DMS53 treated with DMSO at 0.1 percent for 48 hours (cell line): ENCODE results near the gene TAP1.
A peak's percentile ranks its signal among the peaks of the same experiment; 100 is the strongest.
"Not testable (repeated sequence)": the region's sequence is repeated elsewhere in the genome, so short reads cannot be mapped to it uniquely, and the experiment has no call there.

Experiments used
- DNase-seq: peaks from one replicate; lab custom pipeline; 2025; ENCODE audit not compliant: unreplicated experiment; lab: John Stamatoyannopoulos, UW

The TAP1 gene

DNA sequence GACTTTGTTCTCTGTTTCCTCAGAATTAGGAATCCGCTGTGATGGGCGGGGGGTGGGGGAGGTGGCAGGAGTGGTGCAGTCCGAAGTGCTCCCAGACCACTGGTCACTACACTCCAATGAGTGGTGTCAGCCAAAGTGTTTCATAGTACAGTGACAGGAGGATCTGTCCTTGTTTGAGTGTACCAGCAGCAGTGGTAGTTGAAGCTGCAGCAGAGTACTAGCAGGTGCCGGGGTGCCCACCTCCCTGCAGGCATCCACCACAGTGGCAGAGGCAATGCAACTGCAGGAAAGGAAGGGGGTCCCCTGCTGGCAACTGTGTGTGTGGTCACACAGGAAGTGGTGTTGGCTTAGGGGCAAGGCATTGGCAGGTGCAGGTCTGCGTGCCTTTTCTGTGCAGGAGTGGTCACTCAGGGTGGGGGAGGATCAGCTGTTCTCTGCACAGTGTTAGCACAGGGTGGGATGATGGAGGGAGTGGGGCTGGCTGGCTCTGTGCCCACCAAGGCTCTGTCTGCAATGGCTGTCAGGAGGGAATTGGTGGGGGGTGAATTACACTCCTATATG, 46.4 kb downstream of the TAP1 start:
- DNase-seq: no peak

DNA sequence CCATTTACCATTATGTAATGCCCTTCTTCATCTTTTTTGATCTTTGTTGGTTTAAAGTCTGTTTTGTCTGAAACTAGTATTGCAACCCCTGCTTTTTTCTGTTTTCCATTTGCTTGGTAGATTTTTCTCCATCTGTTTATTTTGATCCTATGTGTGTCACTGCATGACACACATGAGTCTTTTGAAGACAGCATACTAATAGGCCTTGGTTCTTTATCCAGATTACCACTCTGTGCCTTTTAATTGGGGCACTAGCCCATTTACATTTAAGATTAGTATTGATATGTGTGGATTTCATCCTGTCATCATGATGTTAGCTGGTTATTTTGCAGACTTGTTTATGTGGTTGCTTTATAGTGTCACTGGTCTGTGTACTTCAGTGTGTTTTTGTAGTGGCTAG, 48.1 kb downstream of the TAP1 start:
- not testable (repeated sequence) for DNase-seq

DNA sequence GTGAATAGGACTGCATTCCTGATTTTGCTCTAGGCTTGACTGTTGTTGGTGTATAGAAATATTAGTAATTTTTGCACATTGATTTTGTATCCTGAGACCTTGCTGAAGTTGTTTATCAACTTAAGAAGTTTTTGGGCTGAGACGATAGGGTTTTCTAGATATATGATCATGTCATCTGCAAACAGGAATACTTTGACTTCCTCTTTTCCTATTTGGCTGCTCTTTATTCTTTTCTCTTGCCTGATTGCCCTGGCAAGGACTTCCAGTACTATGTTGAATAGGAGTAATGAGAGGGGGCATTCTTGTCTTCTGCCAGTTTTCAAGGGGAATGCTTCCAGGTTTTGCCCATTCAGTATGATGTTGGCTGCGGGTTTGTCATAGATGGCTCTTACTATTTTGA, 50.1 kb downstream of the TAP1 start:
- no peak for DNase-seq

- no peak for DNase-seq
These were observed 53.8 kb downstream of the TAP1 start for GRCh38 chr6:32799740-32800139.

GRCh38 chr6:32799168-32799567, 54.3 kb downstream of the TAP1 start:
- DNase-seq: no peak

DNA sequence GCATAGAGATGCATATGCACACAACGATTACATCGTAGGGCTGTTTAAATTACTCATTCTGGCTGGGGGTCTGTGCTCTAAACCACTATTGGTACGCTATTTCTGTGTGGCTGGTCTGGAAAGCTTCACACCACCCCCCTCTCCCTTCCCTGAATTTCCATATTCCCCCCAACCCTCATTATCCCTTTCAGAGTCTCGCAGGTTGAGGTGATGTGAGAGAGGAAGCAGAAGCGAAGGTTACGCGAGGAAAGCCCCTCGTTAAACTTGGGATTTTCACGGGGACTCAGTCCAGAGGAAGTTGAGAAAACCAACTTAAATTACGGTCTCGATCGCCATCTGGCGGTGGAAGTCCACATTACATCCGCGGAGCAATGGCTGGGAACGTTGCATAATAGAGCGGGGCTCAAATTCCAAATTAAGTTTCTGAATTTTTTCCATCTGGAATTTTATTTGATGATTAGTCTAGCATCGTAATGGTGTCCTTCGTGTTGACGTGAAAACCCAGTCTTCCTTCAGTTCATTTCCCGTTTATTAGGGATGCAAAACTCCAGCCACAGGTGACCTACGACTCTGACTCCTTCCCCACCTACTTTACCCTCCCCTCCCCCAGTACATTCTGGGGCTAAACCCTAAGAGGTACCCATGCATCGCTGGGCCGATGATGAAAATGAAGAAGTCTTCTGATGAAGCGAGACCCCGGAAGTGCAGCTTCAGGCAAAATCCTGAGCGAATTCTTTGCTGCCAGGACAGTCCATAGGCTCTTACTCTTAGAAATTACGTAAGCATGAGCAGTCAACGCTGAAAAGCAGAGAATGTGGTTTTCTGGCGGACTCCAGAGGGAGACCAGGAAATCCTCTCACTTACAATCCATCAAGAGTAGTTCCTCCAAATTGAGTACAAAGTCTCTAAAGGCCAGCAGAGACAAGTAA, 56.4 kb downstream of the TAP1 start:
- peak; percentile 10 for DNase-seq
